OCI-M1 (cell line): ENCODE results near the gene ZFP36L1.

Source experiments
- DNase-seq: peaks from one replicate; lab custom pipeline; 2025; lab: John Stamatoyannopoulos, UW

Gene ZFP36L1

GRCh38 chr14:68738559-68738958 is 54.3 kb downstream of the ZFP36L1 start:
- no peak for DNase-seq
